Lower leg skin (tissue), 4 donors: ENCODE measurements around the gene GRIK2. TPM values are rescaled to one million over a fixed set of nuclear protein-coding genes. Genes with fewer than 3 reads are reported as not detected.

ENCODE experiments used
- DNase-seq, 2 donors: peaks; one replicate each; pipeline ENCODE4 v3.0.0-alpha.2; 2019; ENCODE audit warnings: low spot score in 2 of 2
- H3K4me3 ChIP-seq: fragments of 200-600 bp; sonication (generic); 2 replicates; pipeline ENCODE4 v1.5.1; 2017; ENCODE audit warnings: mild to moderate bottlenecking, low read depth; ENCODE audit not compliant: poor library complexity, severe bottlenecking
- POLR2A ChIP-seq, 2 donors: fragments of 450-650 bp; IDR thresholded peaks; one replicate each; pipeline ENCODE4 v1.6.1; 2016 to 2017; ENCODE audit warnings: antibody characterized with exemption in 2 of 2, mild to moderate bottlenecking in 1 of 2, moderate library complexity in 1 of 2
- WGBS, 2 donors: methylation state at CpG; one replicate each; pipeline ENCODE4 v1.1.5; 2018; 5-methylcytosine and 5-hydroxymethylcytosine counted together
- intact Hi-C: fragments of 100-400 bp; cut with DNase I; formaldehyde crosslinking; loops from one replicate; pipeline ENCODE4 v1.15.0; 2023; ENCODE audit warnings: low total_unique reads
- total RNA-seq, 4 donors: library from RNA; depleted of rRNA; stranded (reverse); fragments of >200 nt; gene quantifications; one replicate each; pipeline ENCODE4 v1.1.0, GENCODE V29; 2016
- TF ChIP-seq, protein P1 (sequence below), 3 donors: fragments of 450-650 bp; IDR thresholded peaks; one replicate each; pipeline ENCODE4 v1.5.1; 2016; ENCODE audit warnings: antibody characterized with exemption in 3 of 3, mild to moderate bottlenecking in 3 of 3, moderate library complexity in 2 of 3

GRIK2 gene
- total RNA-seq, 4 donors from 2014 or later: 0.04 to 2.0 (median 0.60) TPM

DNA sequence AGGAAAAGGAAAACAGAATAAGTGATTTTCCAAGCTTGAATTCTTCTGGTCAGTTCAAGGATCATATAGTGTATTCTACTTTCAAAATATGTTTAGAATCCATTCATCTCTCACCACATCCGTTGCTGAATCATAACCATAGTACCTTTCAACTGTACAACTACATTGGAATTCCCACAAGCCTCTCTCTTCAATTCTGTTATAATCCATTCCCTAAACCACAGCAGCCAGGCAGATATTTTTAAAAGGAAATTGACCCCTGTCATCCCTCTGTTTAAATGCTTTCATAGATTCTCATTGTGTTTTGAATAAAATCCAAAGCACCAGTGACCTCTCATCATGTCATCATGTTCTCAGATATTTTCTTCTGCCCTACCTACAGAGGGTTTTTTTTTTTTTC lies 412.7 kb downstream of the GRIK2 start:
- TF ChIP-seq, protein P1, sequence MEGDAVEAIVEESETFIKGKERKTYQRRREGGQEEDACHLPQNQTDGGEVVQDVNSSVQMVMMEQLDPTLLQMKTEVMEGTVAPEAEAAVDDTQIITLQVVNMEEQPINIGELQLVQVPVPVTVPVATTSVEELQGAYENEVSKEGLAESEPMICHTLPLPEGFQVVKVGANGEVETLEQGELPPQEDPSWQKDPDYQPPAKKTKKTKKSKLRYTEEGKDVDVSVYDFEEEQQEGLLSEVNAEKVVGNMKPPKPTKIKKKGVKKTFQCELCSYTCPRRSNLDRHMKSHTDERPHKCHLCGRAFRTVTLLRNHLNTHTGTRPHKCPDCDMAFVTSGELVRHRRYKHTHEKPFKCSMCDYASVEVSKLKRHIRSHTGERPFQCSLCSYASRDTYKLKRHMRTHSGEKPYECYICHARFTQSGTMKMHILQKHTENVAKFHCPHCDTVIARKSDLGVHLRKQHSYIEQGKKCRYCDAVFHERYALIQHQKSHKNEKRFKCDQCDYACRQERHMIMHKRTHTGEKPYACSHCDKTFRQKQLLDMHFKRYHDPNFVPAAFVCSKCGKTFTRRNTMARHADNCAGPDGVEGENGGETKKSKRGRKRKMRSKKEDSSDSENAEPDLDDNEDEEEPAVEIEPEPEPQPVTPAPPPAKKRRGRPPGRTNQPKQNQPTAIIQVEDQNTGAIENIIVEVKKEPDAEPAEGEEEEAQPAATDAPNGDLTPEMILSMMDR (IDR thresholded peaks at IDR 0.05): no peak
- TF ChIP-seq POLR2A (IDR thresholded peaks at IDR 0.05): no peak
- intact Hi-C loops: no loop called here
- 80 to 83% methylated on average over 1 of the region's 1 CpG for WGBS, 2 donors
- DNase-seq: no peak
- no peak overlapping the region for H3K4me3 ChIP-seq

DNA sequence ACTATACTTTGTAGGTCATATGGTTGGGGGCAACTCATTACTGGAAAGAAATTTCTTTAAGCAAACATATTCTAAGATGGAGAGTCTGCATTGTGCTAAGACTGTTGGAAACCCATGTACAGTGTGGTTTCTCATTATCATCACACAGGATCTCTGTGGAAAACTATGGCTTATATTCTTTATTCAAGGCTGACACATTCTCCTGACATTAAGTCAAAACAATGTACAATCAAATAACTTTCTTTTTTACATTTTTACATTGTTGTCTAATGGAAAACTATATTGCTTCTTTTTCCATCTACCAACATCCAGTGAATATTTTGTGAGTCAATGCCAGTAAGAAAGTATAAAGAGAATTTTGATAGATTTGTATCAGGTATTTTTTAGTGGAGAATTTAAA lies 417.6 kb downstream of the GRIK2 start:
- TF ChIP-seq, protein P1 (IDR thresholded peaks at IDR 0.05): no peak
- no peak for TF ChIP-seq POLR2A (IDR thresholded peaks at IDR 0.05)
- no peak for DNase-seq
- H3K4me3 ChIP-seq: no peak overlapping the region
- intact Hi-C loops: no loop called here

DNA sequence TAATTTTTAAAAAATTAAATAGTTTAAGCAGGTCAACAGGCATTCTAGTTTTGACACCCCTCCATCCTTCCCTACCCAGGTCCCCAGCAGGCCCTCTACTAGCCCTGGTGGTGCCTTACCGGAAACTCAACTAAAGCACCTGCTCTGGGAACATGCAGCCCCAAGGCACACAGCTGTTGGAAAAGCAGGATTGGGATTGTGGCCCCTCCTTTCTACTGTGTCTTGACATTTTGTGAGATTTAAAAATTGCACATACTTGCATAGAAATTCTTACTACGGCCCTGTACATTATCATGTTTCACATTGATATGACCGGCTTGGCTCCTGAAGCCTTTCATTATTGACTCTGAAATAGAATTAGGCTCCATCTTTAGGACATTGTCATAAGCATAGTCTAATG lies 423.2 kb downstream of the GRIK2 start:
- no peak for DNase-seq
- WGBS, 2 donors: 81 to 85% methylated on average over 3 of the region's 3 CpGs
- H3K4me3 ChIP-seq: no peak overlapping the region
- TF ChIP-seq, protein P1 (IDR thresholded peaks at IDR 0.05): no peak
- intact Hi-C loops: no loop called here

DNA sequence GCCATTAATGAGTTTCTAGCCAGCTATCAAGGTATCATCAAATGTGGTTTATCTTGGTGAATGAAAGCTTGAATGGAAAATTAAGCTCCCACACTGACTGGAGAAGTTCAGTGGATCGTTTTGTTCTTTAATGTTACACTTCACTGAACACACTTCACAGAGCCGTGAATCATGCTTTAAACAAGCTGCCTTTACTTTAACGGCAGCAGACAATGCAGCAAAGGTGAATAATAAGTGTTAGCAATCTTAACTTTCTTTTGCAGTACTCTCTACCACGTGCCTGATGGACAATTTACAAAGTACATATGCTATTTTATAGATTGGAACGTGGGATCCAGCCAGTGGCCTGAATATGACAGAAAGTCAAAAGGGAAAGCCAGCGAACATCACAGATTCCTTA lies 424.5 kb downstream of the GRIK2 start:
- intact Hi-C loops: no loop called here
- TF ChIP-seq POLR2A (IDR thresholded peaks at IDR 0.05): no peak
- TF ChIP-seq, protein P1 (IDR thresholded peaks at IDR 0.05): no peak
- WGBS, 2 donors: 74 to 75% methylated on average over 6 of the region's 6 CpGs
- no peak for DNase-seq
- no peak overlapping the region for H3K4me3 ChIP-seq

DNA sequence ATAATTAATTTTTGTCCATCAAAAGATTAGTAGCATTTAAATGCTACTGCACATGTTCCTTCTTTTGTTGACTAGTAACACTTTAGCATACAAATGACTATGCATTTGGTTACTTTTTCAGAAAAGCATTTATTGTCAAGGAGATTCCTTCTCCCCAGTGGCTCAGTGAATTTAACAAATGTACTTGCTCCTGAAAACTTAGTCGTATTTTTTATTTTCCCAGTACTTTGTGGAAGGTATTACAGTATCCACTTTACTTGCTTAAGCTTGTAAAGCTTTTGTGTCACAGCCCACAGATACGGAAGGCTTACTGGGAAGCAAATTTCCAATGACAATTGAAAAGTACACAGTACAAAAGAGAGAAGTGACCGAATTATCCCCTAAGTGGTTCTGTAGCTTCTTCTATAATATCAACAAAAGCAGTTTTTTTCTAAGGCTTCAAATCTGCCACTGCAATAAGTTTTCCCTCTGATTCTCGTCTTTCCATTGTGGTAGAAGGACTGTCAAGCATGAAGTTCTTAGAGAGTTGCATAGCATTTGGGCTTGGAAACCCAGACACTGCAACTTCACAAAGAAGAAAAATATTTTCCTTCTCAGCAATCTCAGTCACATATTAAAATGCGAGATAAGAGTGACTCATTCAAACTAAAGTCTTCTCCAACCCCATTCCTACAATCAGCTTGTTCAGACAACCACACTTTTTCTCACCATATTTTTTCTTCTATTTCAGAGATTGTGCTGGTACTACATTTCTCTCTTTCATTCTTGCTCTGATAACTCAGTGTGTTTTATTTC lies 431.2 kb downstream of the GRIK2 start:
- intact Hi-C loops: no loop called here
- no peak overlapping the region for H3K4me3 ChIP-seq
- no peak for DNase-seq
- WGBS, 2 donors: 77 to 82% methylated on average over 5 of the region's 5 CpGs
- no peak for TF ChIP-seq POLR2A (IDR thresholded peaks at IDR 0.05)
- TF ChIP-seq, protein P1 (IDR thresholded peaks at IDR 0.05): no peak

DNA sequence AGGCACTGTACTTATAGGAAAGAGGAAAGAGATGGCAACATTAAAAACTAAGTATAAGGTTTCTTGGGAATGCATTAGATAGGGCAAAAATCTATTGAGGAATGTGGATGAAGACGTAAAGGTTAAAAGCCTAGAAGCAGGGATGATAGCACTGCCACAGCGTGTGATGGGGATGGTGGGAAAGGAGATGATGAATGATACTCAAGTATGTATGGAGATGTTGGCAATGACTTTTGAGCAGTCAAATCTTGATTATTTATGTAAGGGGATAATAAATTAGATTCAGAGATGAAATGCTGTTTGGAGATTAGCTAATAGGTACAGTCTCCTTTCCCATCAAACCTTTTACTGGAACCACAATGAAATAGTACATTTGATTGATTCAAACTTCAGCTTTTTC lies 432.8 kb downstream of the GRIK2 start:
- no peak for TF ChIP-seq POLR2A (IDR thresholded peaks at IDR 0.05)
- TF ChIP-seq, protein P1 (IDR thresholded peaks at IDR 0.05): no peak
- DNase-seq: no peak
- intact Hi-C loops: no loop called here
- no peak overlapping the region for H3K4me3 ChIP-seq
- 83 to 86% methylated on average over 2 of the region's 2 CpGs for WGBS, 2 donors
